ENCODE measurements around the gene PRRX2. TPM values are rescaled to one million over a fixed set of nuclear protein-coding genes. Genes with fewer than 3 reads are reported as not detected.
"Not testable (repeated sequence)": the region's sequence is repeated elsewhere in the genome, so short reads cannot be mapped to it uniquely, and the experiment has no call there.

Gene PRRX2
- total RNA-seq, 1 experiment from 2014 or later = not detected

DNA sequence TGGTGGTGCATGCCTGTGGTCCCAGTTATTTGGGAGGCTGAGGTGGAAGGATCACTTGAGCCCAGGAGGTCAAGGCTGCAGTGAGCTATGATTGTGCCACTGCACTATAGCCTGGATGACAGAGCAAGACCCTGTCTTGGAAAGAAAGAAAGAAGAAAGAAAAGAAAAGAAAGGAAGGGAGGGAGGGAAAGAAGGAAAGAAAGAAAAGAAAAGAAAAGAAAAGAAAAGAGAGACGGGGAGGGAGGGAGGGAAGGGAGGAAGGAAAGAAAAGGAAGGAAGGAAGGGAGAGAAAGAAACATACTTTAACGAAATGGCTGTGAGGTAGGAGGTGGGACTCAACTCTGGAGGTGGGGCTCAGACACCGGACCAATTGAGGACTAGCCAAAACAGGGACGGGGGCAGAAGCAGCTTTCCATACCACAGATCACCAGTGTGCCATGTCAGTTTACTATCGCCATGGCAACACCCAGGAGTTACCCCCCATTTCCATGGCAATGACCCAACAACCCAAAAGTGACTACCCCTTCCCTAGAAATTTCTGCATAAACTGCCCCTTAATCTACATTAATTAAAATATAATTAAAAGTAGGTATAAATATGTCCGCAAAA, 66.1 kb downstream of the PRRX2 start:
- no peak for DNase-seq (ENCODE audit: low read depth)

DNA sequence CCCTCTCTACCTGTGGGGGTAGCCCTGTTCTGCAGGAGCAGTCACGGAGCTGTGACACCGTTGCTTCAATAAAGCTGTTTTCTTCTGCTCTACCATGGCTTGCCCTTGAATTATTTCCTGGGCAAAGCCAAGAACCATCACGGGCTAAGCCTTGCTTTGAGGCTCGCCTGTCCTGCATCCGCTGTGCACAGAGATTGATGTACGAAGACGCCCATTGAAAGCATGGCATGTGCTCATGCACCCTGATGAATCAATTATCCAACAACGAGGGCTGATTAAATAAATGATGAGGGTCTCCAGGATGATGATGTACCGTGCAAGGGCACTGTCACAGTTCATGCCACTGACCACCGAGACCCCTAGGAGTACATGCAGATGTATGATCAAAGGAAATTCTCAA, 66.7 kb downstream of the PRRX2 start:
- no peak for DNase-seq (ENCODE audit: low read depth)

GRCh38 chr9:129732946-129733631, 67.6 kb downstream of the PRRX2 start:
- no peak for DNase-seq (ENCODE audit: low read depth)

- DNase-seq (ENCODE audit: low read depth) = no peak
Observed at GRCh38 chr9:129733632-129733953, 68.1 kb downstream of the PRRX2 start.

DNA sequence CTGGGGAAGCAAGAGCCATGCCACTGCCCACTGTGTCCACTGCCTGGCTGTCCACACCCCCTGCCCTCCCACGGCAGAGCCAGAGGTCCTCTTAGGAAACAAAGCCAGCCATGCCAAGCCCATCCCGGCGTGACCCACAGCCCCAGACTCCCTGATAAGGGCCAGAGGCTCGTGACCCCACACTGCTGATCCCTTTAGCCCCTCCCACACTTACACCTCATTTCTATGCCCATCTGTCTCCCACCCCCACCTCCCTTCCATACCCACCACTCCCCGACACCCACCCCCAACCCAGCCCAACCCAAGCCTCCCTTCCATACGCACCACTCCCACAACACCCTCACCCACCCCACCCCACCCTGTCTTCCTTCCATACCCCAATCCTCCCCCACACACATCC, 70.1 kb downstream of the PRRX2 start:
- DNase-seq (ENCODE audit: low read depth) = no peak

- no peak for DNase-seq (ENCODE audit: low read depth)
Observed at GRCh38 chr9:129736334-129736733, 70.9 kb downstream of the PRRX2 start.

DNA sequence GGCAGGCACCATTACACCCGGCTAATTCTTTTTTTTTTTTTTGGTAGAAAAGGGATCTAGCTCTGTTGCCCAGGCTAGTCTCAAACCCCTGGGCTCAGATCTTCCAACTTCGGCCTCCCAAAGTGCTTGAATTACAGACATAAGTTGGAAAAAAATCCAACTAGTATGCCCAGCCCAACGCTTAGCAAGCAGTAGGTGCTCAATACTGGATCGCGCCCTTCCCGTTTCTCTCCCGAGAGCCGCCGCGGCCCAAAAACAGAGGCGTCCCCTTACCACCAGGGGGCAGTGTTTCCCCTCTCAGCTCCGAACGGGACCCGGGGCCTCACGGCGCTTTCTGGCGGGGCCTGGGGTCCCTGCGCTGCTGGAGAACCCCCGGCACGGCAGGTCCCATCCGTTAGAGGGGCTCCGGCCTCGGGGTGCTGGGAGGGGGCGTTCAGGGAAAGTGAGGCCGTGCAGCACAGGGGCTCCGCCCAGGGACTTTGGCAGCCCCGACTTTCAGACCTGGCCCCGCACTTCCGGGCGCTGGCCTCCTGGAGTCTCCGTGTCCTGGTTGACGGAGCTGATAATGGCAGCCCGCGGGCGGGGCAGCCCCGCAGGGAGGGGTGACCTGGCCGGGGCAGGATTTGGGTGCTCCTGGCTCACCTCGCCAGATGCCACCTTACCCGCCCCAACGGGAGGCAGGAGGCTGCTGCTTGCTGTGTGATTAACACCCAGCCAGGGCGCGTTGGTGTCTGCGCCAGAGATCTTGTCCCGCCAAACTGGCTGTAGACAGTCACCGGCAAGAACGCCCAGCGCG, 72.2 kb downstream of the PRRX2 start:
- peak; percentile 37 for DNase-seq (ENCODE audit: low read depth)

DNA sequence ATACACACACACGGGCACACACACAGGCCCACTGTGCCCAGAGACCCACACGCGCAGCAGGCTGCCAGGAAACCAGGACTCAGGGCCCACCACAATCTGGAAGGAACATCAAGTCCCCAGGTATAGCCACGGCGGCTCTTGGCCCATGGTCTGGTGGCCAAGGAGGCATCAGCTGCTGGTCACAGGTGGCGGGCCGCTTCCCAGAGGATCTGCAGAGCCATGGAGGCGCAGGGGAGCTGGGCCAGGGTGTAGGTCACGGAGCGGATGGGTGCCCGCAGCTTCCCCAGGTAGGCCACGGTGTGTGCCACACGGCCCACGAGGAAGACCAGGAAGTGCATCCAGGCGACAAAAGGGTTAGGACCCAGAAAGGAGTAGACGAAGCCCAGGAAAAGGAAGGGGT, 74.0 kb downstream of the PRRX2 start:
- DNase-seq (ENCODE audit: low read depth) = no peak

GRCh38 chr9:129740174-129740573, 74.7 kb downstream of the PRRX2 start:
- DNase-seq (ENCODE audit: low read depth) = no peak

DNA sequence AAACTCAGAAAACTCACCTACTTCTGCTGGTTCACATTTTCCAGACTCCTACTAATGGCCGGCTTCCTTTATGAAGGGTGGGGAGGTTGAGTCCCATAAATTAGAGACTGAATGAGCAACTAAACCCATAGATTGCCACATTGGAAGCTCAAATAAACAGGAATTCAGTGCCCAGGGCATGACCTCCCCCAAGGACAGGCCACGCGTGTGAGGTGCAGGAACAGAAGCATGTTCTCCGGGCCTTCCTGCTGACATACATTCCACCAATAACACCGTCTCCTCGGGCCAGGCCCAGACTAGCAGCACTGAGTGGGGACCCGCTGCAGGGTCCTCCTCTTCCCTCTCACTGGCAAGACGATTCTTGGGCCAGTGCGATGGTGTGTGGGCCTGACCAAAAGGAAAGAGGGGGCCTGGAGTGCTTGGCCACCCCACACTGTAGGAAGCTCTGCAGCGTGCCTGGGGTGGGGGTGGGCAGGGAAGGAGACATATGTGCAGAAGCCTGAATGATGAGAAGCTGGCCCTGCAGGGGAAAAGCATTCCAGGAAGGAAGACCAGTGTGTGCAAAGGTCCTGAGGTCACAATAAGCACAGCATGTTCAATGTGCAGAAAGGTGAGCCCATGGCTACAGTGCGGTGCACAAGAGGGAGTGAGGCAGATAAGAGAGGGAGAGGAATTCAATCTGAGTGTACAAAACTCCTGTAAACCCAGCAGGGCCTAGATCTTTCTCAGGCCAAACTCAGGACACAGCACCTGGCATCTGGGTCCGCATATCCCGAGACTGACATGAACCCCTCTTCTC, 75.4 kb downstream of the PRRX2 start:
- no peak for DNase-seq (ENCODE audit: low read depth)

DNA sequence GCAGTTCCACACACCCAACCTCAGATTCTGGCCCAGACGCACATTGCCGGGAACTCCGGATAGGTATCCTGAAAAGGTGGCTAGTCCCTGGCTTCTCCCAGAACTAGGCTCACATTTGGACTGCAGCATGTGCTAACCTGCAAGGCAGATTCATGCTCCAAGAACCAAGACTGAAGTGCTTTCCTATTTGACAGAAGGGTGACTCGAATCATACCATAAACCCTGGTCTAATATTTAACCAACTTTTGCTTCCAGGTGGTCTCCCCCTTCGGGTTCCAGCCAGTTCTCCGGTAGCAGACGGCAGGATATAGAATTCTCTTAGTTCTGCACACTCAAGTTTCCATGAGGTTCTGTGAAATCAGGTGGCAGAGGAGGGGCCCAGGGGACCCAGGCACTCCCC, 79.8 kb downstream of the PRRX2 start:
- no peak for DNase-seq (ENCODE audit: low read depth)

DNA sequence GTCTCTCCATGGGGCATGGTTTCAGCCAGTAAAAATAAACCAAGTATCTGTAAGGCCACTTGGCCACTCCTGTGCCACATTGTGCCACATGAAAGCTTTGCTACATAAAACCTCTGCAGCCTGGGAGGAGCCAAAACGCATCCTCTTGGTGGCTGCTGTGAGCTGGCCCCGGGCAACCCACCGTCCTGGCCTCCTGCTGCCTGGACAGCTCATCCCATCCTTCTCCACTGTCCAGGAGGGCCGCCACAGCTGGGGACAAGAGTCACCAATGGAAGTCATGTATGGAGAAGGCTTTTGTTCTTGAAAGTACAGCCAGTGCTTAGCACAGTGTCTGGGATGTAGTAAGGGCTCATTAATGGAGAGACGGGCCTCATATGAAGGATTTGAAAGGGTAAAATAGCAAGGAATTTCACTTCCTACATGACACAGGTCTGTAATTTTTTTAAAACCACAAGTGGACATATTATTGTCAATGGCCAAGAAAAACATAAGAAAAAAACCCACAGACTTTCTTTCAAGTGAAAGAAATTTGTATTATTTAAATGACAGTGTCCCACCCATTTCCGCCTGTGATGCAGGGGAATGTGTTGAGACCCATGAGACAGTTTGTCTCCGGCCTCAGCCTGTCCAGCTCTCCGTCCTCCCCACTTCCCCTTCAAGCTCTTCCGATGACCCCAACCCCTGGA, 80.8 kb downstream of the PRRX2 start:
- no peak for DNase-seq (ENCODE audit: low read depth)

- no peak for DNase-seq (ENCODE audit: low read depth)
Observed at GRCh38 chr9:129748249-129748648, 82.8 kb downstream of the PRRX2 start.

GRCh38 chr9:129749052-129749451, 83.6 kb downstream of the PRRX2 start:
- DNase-seq (ENCODE audit: low read depth) = not testable (repeated sequence)

- DNase-seq (ENCODE audit: low read depth) = no peak
Observed at GRCh38 chr9:129749575-129749974, 84.1 kb downstream of the PRRX2 start.

DNA sequence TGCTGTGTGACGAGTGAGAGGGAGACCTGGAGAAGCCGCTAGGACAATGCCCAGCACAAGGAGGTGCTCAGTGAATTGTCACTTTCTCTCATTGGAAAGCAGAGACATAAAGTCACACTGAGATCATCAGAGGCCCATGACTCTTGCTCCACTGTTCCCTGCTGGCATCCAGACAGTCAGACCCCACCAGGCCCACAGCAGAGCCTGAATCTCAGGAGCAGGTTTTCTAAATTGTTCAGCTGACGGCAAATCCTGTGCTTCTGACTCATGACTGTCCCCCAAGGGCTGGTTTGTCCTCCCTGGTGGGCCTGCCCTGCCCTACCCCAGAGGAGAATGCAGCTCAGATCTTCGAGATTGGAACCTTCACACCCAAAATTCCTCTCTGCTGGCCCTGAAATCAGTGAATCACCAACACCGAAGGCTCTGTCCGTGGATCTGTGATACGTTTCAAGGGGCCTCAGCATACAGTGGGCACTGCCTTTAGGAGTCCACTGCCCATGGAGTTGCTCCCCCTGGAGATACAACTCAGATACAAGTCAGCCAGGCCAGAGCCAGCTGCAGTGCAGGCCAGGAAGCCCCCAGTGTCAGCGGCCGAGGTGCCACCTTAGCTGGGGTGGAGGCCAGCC, 84.7 kb downstream of the PRRX2 start:
- peak; percentile 39 for DNase-seq (ENCODE audit: low read depth)

DNA sequence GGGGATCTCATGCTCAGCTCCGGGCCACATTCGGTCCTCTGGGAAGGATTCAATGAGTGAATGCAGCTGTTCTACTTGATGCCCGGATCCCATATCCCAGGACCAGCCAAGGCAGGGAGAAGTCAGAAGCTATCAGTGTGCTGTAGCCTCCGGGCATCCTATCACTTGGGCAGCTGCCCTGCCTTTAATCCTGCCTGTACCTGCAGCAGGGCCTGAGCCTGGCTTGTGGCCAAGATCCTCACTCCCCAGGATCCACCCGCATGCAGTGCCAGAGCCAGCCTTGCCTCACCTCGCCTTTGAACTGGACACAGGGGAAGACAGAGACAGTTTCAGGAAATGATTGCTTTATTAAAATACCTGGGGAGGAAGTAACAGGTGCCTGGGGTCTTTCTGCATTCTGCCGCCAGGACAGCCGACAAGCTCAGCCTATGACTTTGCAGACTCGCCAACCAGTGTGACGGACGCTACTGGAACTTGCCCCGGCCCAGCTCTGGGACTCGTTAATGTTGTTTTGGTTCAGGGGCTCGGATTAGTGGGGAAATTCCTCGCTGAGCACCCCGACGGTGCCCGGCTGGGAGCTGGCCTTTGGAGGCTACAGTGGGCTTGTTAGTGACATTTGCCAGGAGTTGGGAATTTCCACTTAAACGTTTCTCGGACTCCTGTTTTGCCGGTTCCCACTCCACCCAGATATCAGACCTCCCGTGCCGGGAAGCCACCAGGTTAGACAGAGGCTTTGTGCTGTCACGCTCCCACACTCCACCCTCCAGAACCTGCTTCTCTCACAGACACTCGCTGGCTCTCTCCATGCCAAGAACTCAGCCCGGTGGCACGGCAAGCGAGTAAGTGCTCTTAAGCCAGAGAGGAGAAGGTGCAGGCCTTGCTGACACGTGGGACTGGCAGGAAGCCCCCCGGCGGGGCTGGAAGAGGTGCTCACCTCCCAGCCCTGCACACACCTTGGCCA, 86.7 kb downstream of the PRRX2 start:
- no peak for DNase-seq (ENCODE audit: low read depth)

DNA sequence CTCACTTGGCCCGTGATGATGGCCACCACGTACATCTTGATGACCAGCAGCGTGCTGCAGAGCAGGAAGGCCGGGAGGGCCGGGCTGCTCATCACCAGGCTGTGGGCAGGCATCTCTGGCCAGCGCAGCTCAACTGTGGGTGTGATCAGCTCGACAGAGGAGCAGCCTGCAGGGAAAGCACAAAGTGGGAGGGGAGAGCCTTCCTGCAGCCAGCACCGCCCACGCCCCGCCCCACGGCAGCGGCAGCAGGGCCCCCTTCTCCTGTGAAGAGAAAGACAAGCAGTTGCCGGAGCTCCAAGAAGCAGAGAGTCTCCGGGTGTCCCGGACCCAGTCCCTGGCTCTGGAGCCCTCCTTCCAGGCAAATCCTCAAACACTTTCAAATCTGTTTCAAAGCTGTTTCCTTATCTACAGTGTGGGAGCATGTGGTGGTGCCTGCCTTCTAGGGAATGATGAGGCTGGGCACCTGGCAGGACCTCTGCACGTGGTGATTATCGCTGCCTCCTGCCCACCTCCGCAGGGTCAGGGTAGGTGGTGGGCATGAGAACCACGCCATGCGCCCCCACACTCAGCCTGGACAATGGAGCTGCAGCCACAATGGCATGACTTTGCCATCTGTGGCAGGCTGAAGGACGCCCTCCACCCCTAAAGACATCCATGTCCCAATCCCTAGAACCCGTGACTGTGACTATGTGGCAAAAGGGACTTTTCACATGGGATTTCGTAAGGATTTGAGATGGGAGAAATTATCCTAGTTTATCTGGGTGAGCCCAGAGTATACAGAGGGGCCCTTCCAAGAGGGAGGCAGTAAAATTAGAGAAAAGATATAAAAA, 87.7 kb downstream of the PRRX2 start, which contains the start of gene PTGES:
Gene PTGES, minus strand, starts transcription at position 143 of the 830 bp plus-strand sequence. Its CDS starts 30 bp downstream, at position 113.
- DNase-seq (ENCODE audit: low read depth) = peak; percentile 67

DNA sequence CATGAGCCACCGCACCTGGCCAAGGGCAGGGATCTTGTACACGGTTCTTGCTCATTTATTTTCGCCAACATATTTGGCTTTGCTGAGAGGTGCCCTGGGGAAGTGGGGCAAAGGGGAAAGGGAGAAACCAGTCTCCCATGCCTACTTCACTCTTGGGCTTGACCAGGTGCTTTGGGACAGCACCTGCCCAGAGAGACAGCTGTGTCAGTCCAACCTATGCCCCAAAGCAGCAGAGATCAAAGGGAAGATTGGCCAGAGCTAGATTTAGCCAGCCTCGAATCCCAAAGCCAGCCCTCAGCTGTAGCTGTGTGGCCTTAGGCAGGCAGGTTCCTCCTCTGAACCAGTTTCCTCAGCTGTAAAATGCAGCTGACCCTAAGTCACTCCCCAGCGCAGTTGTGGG, 89.7 kb downstream of the PRRX2 start:
- DNase-seq (ENCODE audit: low read depth) = no peak

Data from LHCN-M2 (cell line).